Panc1 (cell line): ENCODE measurements around the gene CLP1. TPM values are rescaled to one million over a fixed set of nuclear protein-coding genes. Genes with fewer than 3 reads are reported as not detected.
A peak's percentile ranks its signal among the peaks of the same experiment; 100 is the strongest.

Experiments
- ATAC-seq: fragments of 200-7000 bp; cut with Tn5 transposase; 2 replicates; pipeline ENCODE4 v1.9.1; 2020; ENCODE audit warnings: mild to moderate bottlenecking, moderate library complexity
- BruUV-seq: library from RNA; stranded (reverse); fragments of 400-500 nt; replicated peaks from 2 replicates; lab custom pipeline; 2021; lab: Mats Ljungman, UMichigan
- CTCF ChIA-PET: fragments of 300-600 bp; sonication (Branson Sonifier 250); formaldehyde crosslinking; loops from one replicate; lab custom pipeline; 2022; ENCODE audit warnings: antibody characterized with exemption; lab: Charles Lee
- POLR2A ChIA-PET: fragments of 300-600 bp; sonication (Branson Sonifier 250); formaldehyde crosslinking; loops from one replicate; lab custom pipeline; 2022; ENCODE audit warnings: antibody characterized with exemption; lab: Charles Lee
- DNase-seq: peaks from one replicate; pipeline ENCODE4 v3.0.0-alpha.2; 2010; ENCODE audit warnings: low read depth, low spot score
- H3K27ac ChIP-seq: 2 replicates; pipeline ENCODE4 v1.5.1; 2011; ENCODE audit warnings: mild to moderate bottlenecking, low read length, inconsistent platforms
- H3K27me3 ChIP-seq: fragments of 200-500 bp; sonication (Bioruptor generic); 2 replicates; pipeline ENCODE4 v1.6.0; 2014; ENCODE audit warnings: low read length, inconsistent platforms; ENCODE audit not compliant: control insufficient read depth, insufficient read depth
- H3K36me3 ChIP-seq: fragments of 200-500 bp; sonication (Bioruptor generic); 2 replicates; pipeline ENCODE4 v1.5.1; 2014; ENCODE audit warnings: inconsistent platforms, mild to moderate bottlenecking, low read length, moderate library complexity; ENCODE audit not compliant: control insufficient read depth, insufficient read depth
- H3K4me1 ChIP-seq: 2 replicates; pipeline ENCODE4 v1.5.1; 2011; ENCODE audit warnings: inconsistent platforms, mild to moderate bottlenecking, low read length, moderate library complexity; ENCODE audit not compliant: control insufficient read depth, insufficient read depth
- H3K4me3 ChIP-seq, 2 experiments: 2 replicates each; pipeline ENCODE4 v1.5.1; 2011 to 2012; ENCODE audit warnings: low read depth in 2 of 2, low read length in 2 of 2, mild to moderate bottlenecking in 2 of 2, inconsistent platforms in 1 of 2, moderate library complexity in 1 of 2
- H3K9me3 ChIP-seq: fragments of 200-500 bp; sonication (Bioruptor generic); 2 replicates; pipeline ENCODE4 v1.5.1; 2014; ENCODE audit warnings: low read depth, mild to moderate bottlenecking, inconsistent platforms, low read length, moderate library complexity; ENCODE audit not compliant: control insufficient read depth, insufficient read depth
- POLR2AphosphoS5 ChIP-seq: IDR thresholded peaks from 2 replicates; pipeline ENCODE4 v1.6.1; 2012; ENCODE audit warnings: mild to moderate bottlenecking, low read depth, low read length, moderate library complexity
- SIN3A ChIP-seq: IDR thresholded peaks from 2 replicates; pipeline ENCODE4 v1.6.1; 2012; ENCODE audit warnings: low read depth, mild to moderate bottlenecking, low read length, moderate library complexity, borderline replicate concordance; ENCODE audit not compliant: insufficient read depth
- TCF7L2 ChIP-seq: IDR thresholded peaks from 2 replicates; pipeline ENCODE4 v1.6.1; 2011; ENCODE audit warnings: mild to moderate bottlenecking, low read depth, low read length, inconsistent platforms
- in situ Hi-C: cut with HindIII; loops from 2 replicates; pipeline ENCODE4 v1.10.0; 2016; ENCODE audit warnings: low sequenced_read_pairs, low pct_unique_long_range_greater_than_20kb
- intact Hi-C: fragments of 100-400 bp; cut with micrococcal nuclease; formaldehyde crosslinking; loops from one replicate; pipeline ENCODE4 v1.10.0; 2022; ENCODE audit not compliant: unreplicated experiment
- total RNA-seq: library from RNA; stranded (reverse); gene quantifications from one replicate; pipeline ENCODE4 v1.2.1, GENCODE V29; 2021; ENCODE audit not compliant: unreplicated experiment
- TF ChIP-seq, protein P1 (sequence below), 2 experiments: IDR thresholded peaks; 2 replicates each; pipeline ENCODE4 v1.6.1; 2011 to 2012; ENCODE audit warnings: low read depth in 2 of 2, control low read depth in 1 of 2, low read length in 1 of 2, mild to moderate bottlenecking in 1 of 2, moderate library complexity in 1 of 2; ENCODE audit not compliant: insufficient read depth in 1 of 2
- TF ChIP-seq, protein P2 (sequence below): fragments of 450-650 bp; IDR thresholded peaks from 2 replicates; pipeline ENCODE4 v1.5.1; 2017; ENCODE audit warnings: mild to moderate bottlenecking

CLP1 gene
- total RNA-seq, 1 experiment from 2014 or later: 17.7 TPM

DNA sequence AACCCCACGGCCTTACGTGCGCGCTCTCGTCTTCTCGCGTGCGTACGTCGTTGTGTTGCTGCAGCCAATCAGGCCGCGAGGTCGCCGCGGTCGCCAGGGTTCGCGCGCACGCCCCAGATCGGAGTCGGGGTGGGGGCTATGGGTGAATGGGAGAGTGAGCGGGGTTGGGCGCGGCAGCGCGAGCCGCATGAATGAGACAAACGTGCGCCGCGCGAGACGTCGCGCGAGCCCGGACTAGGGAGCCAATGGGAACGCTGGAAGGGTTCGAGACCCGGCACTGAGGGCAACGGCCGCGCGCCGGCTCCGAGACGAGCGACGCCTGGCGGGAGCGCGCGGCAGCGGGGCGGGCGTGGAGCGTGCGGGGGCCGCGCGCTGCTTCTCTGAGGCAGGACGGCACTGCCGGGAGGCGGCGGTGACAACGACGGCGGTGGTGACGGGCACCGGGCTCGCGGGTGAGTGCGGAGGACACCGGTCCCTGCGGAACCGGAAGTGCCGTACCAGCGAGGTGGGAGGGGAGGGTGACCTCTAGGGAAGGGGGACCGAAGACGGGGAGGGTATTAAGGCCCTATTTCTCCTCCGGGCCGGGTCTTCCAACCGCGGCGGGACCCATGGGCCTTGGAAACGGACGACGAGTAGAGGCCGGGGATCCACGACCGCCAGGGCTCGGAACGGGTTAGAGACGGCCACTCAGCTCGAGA lies 10.3 kb downstream of the CLP1 start, which contains the start of gene ZDHHC5:
Gene ZDHHC5 (plus strand): TSS at position 379 of the 698 bp plus-strand sequence. CDS start 4,977 bp downstream, outside the sequence.
- H3K4me3 ChIP-seq: peak within 1 kb of the TSS; percentile 93 to 94
- peaks cover 15% of the 10 kb centered on the region for H3K4me1 ChIP-seq
- ATAC-seq (peak; percentile 96), DNase-seq (peak; percentile 93)
- H3K27me3 ChIP-seq: no peaks in the 10 kb centered on the region
- H3K9me3 ChIP-seq: no peaks in the 10 kb centered on the region
- ChIA-PET POLR2A (no interaction called here), CTCF (no interaction called here)
- TF ChIP-seq POLR2AphosphoS5: peak; percentile 77
- TF ChIP-seq, protein P1, sequence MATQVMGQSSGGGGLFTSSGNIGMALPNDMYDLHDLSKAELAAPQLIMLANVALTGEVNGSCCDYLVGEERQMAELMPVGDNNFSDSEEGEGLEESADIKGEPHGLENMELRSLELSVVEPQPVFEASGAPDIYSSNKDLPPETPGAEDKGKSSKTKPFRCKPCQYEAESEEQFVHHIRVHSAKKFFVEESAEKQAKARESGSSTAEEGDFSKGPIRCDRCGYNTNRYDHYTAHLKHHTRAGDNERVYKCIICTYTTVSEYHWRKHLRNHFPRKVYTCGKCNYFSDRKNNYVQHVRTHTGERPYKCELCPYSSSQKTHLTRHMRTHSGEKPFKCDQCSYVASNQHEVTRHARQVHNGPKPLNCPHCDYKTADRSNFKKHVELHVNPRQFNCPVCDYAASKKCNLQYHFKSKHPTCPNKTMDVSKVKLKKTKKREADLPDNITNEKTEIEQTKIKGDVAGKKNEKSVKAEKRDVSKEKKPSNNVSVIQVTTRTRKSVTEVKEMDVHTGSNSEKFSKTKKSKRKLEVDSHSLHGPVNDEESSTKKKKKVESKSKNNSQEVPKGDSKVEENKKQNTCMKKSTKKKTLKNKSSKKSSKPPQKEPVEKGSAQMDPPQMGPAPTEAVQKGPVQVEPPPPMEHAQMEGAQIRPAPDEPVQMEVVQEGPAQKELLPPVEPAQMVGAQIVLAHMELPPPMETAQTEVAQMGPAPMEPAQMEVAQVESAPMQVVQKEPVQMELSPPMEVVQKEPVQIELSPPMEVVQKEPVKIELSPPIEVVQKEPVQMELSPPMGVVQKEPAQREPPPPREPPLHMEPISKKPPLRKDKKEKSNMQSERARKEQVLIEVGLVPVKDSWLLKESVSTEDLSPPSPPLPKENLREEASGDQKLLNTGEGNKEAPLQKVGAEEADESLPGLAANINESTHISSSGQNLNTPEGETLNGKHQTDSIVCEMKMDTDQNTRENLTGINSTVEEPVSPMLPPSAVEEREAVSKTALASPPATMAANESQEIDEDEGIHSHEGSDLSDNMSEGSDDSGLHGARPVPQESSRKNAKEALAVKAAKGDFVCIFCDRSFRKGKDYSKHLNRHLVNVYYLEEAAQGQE (IDR thresholded peaks at IDR 0.05; ENCODE audit: insufficient read depth in 1 of 2, low read depth in 2 of 2, low read length in 1 of 2): no peak
- TF ChIP-seq, protein P2, sequence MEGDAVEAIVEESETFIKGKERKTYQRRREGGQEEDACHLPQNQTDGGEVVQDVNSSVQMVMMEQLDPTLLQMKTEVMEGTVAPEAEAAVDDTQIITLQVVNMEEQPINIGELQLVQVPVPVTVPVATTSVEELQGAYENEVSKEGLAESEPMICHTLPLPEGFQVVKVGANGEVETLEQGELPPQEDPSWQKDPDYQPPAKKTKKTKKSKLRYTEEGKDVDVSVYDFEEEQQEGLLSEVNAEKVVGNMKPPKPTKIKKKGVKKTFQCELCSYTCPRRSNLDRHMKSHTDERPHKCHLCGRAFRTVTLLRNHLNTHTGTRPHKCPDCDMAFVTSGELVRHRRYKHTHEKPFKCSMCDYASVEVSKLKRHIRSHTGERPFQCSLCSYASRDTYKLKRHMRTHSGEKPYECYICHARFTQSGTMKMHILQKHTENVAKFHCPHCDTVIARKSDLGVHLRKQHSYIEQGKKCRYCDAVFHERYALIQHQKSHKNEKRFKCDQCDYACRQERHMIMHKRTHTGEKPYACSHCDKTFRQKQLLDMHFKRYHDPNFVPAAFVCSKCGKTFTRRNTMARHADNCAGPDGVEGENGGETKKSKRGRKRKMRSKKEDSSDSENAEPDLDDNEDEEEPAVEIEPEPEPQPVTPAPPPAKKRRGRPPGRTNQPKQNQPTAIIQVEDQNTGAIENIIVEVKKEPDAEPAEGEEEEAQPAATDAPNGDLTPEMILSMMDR: peak; percentile 56; the same call in 1 of the 2 replicates
- TF ChIP-seq TCF7L2: peak; percentile 14; the same call in 1 of the 2 replicates
- peak; percentile 87; the same call in 1 of the 2 replicates for TF ChIP-seq SIN3A
- H3K27ac ChIP-seq: peak within 1 kb of the TSS; percentile 98
- no TSS peak for BruUV-seq
- intact Hi-C loops (no loop called here), in situ Hi-C loops (no loop called here)
- peaks cover 11% of the 10 kb centered on the region for H3K36me3 ChIP-seq

DNA sequence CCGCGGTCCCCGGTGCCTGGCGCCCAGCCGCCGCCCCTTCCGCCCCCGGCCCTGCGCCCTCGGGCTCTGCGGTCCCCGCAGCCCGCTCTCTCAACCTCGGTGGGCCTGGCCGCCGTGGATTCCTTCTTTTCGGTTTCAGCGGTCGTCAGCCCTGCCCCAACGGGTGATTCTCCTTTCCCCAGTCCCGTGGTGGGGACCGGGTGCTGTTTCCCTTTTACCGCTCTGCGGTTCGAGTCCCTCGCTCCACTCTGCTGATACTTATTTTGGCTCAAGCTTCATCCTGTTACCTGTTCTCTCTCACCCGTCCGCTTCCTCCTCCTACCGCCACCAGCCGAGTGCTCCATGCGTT lies 10.8 kb downstream of the CLP1 start:
- ChIA-PET POLR2A (no interaction called here), CTCF (no interaction called here)
- peaks cover 15% of the 10 kb centered on the region for H3K4me1 ChIP-seq
- TF ChIP-seq, protein P2: no peak
- TF ChIP-seq TCF7L2 (no peak), POLR2AphosphoS5 (no peak), SIN3A (no peak)
- TF ChIP-seq, protein P1 (IDR thresholded peaks at IDR 0.05; ENCODE audit: insufficient read depth in 1 of 2, low read depth in 2 of 2, low read length in 1 of 2): no peak
- peak overlapping the region; percentile 93 to 94 for H3K4me3 ChIP-seq
- peaks cover 11% of the 10 kb centered on the region for H3K36me3 ChIP-seq
- DNase-seq (no peak), ATAC-seq (peak; percentile 27)
- no TSS peak for BruUV-seq
- no peaks in the 10 kb centered on the region for H3K9me3 ChIP-seq
- peak overlapping the region; percentile 98 for H3K27ac ChIP-seq
- H3K27me3 ChIP-seq: no peaks in the 10 kb centered on the region
- intact Hi-C loops (no loop called here), in situ Hi-C loops (no loop called here)
